Measurements from ENCODE around the gene TEX30.

Gene TEX30

GRCh38 chr13:102777736-102778135 lies 4.2 kb upstream of the TEX30 start:
- no peak for DNase-seq

DNA sequence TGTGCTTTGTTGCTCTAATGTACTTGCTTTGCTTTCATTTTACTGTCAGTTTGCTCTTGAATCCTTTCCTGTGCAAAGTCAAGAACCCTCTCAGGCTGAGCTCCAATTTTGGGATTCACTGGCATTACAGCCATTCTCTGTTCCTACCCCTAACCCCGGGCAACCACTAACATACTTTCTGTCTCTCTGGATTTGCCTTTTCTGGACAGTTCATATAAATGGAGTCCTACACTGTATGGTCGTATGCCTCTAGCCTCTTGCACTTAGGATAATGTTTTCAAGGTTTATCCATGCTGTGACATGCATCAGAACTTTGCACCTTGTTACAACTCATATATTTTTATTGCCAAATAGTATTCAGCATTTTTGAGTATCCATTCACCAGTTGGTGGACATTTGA lies 2.7 kb upstream of the TEX30 start:
- no peak for DNase-seq

- peak; percentile 80 for DNase-seq
Measured at GRCh38 chr13:102774591-102775520, 1.3 kb upstream of the TEX30 start.

GRCh38 chr13:102774214-102774568 lies 605 bp upstream of the TEX30 start:
- peak; percentile 24 for DNase-seq

GRCh38 chr13:102772042-102772425 lies 1.6 kb downstream of the TEX30 start:
- DNase-seq: no peak

DNA sequence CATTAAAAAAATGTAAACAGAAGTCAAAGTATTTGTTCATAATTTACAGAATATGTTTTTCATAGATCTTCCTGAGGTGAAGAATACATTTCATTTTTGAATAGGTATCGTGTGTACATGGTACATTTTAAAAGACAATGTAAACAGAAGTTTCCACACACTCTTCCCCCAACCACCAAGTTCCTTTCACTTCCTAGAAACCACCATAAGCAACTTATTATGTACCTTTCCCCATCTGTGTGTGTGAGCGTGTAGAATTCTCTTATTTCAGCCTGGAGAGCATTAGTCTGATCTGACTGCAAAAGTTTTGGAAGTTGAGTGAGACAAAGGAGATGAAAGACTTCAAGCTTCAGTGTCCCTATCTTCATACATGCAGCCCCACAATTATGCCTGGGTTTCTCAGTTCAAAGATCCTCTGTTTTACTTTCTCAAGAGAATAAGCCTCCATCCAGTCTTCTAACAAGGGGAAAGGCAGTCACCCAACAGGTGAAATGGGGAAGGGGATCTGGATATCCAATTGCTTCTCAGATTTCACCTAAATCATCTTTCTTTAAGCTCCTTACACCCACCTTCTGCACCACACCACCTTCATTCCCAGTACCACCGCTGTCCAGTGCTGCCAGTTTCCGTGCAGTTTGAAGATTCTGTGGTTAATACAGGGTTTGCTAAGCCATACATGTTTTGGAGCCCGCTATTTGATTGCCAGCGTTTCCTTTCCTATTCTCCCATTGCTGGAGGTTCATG lies 2.1 kb downstream of the TEX30 start:
- DNase-seq: no peak

GRCh38 chr13:102770435-102770834 lies 3.2 kb downstream of the TEX30 start:
- no peak for DNase-seq

DNA sequence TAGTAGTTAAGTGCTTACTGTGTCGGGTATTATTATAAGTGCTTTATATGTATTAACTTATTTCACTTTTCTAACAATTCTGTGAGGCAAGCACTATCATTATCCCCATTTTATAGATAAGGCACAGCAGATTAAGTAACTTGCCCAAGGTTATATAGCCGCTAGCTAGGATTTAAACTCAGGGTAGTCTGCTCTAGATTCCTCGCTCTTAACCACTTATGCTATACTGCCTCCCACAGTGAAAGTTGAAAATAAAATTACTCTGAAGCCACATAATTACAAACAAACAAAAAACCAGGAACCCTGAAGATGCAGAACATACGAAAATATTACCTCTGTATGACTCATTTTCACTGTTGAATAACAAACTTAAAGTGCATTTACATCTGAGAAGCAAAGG lies 3.9 kb downstream of the TEX30 start:
- no peak for DNase-seq

DNA sequence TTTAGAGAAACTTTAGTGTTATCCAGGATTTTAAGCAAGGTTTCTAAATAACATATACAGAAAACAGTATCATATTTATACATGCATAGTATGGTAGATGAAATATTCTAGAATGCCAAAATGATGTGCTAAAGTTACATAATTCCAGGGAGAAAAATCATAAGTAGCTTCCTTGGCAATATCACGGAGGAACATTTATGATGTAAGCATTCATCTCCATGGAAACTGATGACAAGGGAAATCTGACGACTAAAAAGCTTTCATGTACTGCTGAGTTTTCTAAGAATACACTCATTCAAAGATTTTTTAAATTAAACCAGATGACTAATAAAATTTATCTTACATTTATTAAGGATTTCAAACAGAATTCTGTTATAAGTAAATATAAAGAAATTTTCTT lies 4.7 kb downstream of the TEX30 start:
- DNase-seq: no peak

DNA sequence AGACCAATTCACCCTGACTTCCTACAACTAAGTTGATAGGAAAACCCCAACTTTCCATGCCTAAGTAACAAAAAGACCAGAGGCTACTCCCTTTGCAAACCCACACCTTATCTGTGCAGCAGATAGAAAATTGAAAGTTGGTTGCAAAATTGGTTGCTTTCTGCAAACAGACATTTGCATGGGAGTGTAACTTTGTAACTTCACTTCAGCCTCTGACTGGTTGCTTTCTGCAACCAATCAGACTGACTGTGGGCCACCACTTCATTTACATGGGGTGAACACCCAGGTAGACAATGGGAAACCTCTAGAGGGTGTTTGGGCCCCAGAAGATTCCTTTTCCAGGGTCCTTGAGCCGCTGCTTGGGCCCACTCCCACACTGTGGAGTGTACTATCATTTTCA lies 9.8 kb downstream of the TEX30 start:
- no peak for DNase-seq

GRCh38 chr13:102761071-102761470 lies 12.5 kb downstream of the TEX30 start:
- peak; percentile 29 for DNase-seq

DNA sequence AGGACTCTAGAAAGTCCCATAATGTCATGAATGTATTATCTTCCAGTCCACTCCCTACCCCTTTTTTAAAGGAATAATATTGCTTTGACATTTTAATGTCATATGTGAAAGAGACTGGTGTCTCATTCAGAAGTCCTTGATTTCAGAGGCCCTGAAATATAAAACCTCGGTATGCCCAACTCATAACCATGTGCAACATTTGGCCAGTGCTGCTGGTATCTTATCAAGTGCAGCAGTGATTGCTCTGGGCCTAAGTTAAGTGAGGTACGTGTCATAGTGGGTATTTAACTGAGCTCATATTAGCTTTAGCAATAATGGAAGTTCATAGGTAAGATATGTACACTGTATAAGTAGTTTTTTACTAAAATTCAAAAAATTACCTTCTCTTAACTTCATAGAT lies 14.7 kb downstream of the TEX30 start:
- DNase-seq: no peak

DNA sequence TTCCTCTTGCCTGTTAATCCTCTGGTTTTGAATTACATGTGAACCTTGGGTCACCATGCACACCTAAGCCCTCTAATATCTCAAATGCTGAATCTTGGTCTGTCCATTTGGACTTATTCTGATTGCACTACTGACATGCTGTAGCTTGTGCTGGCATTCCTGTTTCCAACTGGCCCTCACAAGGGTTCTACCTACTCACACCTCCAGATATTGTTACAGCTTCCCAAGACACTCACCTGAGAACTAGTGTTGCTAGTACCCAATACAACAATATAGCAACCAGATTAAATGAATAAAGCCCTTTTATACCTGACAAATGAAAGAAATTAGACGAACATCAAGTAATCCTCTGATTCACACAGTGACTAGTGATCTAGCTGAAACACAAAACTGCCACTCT lies 16.6 kb downstream of the TEX30 start:
- no peak for DNase-seq

DNA sequence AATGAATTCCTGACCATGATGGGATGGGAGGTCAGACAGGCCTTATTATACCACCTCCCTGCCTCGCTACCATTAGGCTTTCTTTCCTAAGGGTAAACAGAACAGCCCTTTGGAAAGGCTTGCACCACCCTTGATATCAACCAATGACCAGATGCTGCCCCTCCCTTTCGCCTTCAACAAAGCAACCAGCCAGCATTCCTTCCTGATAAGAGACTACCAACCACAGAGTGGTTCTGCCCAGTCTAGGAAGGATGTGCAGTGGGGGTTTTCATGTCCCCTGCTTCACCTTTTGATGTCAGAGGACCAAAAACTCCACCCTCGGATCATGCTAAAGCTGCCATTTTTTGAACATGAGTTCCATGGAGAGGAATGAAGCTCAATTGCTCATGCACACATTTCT lies 21.7 kb downstream of the TEX30 start:
- no peak for DNase-seq

DNA sequence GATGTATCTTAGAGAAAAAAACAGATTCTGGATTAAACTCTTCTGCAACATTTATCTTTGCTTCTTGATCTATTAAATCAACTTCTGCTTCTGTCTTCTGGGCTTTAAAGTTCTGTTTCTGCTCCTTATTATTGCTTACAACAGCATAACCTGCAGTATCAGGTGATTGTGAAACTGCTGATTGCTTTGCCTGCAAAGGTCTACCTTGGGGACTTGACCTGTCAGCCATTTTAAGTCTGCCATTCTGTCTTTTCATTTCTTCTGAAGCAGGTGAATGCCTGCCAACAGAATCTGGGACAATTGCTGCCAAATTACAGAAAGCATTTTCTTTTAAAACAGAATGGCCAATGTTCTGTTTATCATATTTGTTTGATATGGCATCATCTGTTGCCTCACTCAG lies 31.1 kb downstream of the TEX30 start:
- DNase-seq: no peak

DNA sequence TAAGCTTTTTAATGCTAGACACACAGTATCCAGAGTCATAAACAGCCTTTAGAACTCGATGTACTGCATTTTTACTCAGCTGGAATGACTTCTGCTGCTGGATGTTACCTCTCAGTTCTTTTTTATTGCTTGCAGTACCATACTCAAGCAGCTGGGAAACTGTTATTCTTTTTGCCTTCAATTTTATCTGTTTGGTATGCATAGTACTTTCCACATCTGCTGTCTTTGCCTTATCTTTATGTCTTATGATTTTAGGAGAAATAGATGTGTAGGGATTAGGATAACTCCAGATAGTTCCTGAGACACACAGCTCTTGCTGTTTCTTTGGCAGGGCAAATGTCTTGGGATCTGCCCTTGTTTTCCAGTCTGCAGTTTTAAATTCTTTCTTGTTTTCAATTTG lies 31.5 kb downstream of the TEX30 start:
- no peak for DNase-seq

DNA sequence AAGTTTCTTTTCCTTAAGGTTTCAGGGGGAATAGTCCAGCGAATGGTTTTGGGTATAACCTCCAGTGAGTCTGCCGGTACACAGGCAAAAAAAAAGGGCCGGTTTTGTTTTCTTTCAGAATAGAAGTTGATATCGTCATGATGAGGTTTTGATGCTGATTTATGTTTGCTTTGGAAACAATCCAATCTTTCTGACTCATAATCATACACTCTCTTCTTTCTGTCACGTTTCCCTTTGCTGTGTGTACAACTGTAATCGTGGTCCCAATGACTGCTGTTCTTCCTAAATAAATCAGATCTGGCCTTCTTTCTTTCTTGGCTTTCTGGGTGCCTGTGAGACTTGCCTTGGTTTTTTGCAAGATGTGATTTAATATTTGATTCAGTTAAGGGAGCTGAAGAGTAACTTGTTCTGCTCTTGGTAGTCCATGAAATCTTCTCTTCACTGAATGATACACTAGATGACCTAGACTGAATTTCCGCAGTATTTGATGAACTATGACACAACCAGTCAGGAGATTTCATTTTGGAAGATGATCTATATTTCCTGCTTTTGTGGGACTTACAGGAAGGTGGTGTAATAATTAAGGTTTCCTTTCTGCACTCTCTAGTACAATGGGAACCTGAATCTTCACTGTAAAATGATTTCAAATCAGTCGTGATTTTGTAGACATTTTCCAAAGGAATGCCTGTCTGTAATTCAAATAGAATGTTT lies 43.9 kb downstream of the TEX30 start:
- peak; percentile 24 for DNase-seq

DNA sequence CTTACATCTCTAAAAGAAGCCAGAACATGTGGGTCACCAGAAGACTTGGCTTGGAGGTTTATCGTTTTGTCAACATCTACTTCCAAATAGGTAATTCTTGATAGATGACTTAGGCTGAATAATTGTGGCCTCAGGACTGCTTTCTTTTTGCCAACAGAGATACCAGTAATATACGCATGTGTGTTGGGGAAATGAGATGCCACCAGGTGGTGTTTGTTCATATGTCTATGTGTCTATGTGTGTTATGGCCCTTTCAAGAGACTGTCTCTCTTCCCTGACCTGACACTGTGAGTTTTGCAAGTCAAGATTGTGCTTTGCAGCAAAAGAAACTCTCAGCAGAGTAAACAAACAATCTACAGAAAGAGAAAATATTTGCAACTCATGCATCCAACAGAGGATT lies 47.2 kb downstream of the TEX30 start:
- no peak for DNase-seq

DNA sequence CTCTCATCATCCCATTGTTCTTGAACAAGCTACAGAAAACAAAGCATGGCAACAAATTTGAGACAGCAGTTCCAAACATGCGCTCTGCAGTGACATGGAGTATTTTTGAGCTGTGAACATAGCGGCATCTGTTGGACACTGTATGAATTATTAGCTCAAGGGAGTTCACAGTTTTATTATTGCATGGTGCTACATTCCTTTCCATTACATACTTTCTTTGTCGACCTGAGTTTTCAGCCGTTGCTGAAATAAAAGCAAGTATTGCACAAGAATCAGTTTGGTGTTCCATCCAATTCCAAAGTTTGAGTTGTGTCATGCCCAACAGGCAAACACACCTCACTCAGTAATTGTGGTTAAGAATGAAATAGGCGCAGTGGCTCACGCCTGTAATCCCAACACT lies 48.7 kb downstream of the TEX30 start:
- peak; percentile 45 for DNase-seq

DNA sequence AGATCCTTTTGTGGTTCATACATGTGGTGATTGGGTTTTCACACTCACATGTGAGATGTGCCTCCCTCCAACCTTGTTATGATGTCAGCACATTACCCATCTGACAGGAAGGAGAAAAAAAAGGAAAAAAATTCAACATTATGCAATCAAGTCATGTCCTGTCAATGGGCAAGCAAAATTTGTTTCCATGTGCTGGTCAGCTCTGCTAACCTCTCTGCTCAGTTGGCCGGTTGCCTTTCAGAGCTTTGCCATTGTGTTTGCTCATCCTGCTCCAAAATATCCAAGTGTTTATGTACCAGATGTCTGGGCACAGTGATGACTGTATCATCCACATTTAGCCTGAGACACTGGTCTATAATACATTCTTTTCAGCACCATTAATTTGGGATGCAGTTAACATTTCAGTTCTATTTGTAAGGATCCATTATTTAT lies 51.8 kb downstream of the TEX30 start:
- no peak for DNase-seq

DNA sequence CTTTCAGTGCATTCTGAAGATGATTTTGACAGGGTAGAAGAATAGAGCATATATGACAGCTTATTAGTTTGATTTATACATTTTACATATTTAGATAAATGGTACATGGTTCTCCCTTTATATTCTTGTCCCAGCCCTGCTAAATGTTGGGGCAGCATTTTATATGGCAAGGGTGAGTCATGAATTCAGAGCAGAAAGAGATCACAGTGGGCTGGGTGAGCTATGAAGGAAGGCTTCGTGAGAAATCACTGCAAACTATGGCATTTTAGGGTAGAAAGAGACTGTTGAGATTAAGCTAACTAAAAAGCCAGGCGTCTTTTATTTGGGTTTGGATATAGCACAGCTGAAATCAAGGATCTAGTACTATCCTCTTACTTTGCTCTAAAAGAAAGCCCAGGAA lies 54.8 kb downstream of the TEX30 start:
- DNase-seq: no peak
